IMR-90 (cell line): ENCODE data around the gene CALU. TPM values are rescaled to one million over a fixed set of nuclear protein-coding genes. Genes with fewer than 3 reads are reported as not detected.

Source experiments
- ATAC-seq: fragments of 200-7000 bp; cut with Tn5 transposase; 2 replicates; pipeline ENCODE4 v1.9.1; 2020; ENCODE audit warnings: low read depth, mild to moderate bottlenecking, moderate library complexity
- BruUV-seq: library from RNA; stranded (reverse); fragments of 400-500 nt; replicated peaks from 2 replicates; lab custom pipeline; 2021; lab: Mats Ljungman, UMichigan
- CTCF ChIA-PET: fragments of 300-600 bp; formaldehyde crosslinking; extraction: SDS; loops from one replicate; lab custom pipeline; 2021; ENCODE audit warnings: antibody characterized with exemption; lab: Yijun Ruan, JAX
- POLR2A ChIA-PET: fragments of 300-600 bp; sonication (Branson Sonifier 250); formaldehyde crosslinking; loops from one replicate; lab custom pipeline; 2022; ENCODE audit warnings: antibody characterized with exemption; ENCODE audit not compliant: unreplicated experiment; lab: Charles Lee
- DNase-seq: peaks from one replicate; pipeline ENCODE4 v3.0.0; 2013
- H2AFZ ChIP-seq: replicated peaks from 2 replicates; pipeline ENCODE3; 2013; ENCODE audit warnings: low read length, mild to moderate bottlenecking; ENCODE audit not compliant: poor library complexity
- H2AK5ac ChIP-seq: 2 replicates; pipeline ENCODE4 v1.6.1; 2013; ENCODE audit warnings: low read depth, low read length, inconsistent platforms
- H2AK9ac ChIP-seq: replicated peaks from 2 replicates; pipeline ENCODE3; 2013; ENCODE audit warnings: mild to moderate bottlenecking, low read depth, low read length, moderate library complexity; ENCODE audit not compliant: poor library complexity
- H2BK120ac ChIP-seq: 2 replicates; pipeline ENCODE4 v1.6.1; 2013; ENCODE audit warnings: low read depth, low read length, inconsistent platforms
- H2BK15ac ChIP-seq: 3 replicates; pipeline ENCODE4 v1.6.1; 2013; ENCODE audit warnings: low read depth, low read length, inconsistent platforms
- H2BK20ac ChIP-seq: 2 replicates; pipeline ENCODE4 v1.6.1; 2013; ENCODE audit warnings: low read depth, mild to moderate bottlenecking, inconsistent platforms, low read length, moderate library complexity
- H2BK5ac ChIP-seq: 2 replicates; pipeline ENCODE4 v1.6.1; 2013; ENCODE audit warnings: mild to moderate bottlenecking, low read depth, low read length, inconsistent platforms; ENCODE audit not compliant: poor library complexity, severe bottlenecking
- H3K14ac ChIP-seq: replicated peaks from 2 replicates; pipeline ENCODE4 v1.6.1; 2013; ENCODE audit warnings: low read depth, low read length, inconsistent platforms
- H3K18ac ChIP-seq: 2 replicates; pipeline ENCODE4 v1.6.1; 2013; ENCODE audit warnings: low read depth, low read length, control low read depth
- H3K23ac ChIP-seq: 2 replicates; pipeline ENCODE4 v1.6.1; 2013; ENCODE audit warnings: low read depth, low read length, inconsistent platforms
- H3K27ac ChIP-seq: 2 replicates; pipeline ENCODE4 v1.5.1; 2013; ENCODE audit warnings: mild to moderate bottlenecking, control low read depth, low read length; ENCODE audit not compliant: insufficient read depth
- H3K27me3 ChIP-seq: 2 replicates; pipeline ENCODE4 v1.6.1; 2013; ENCODE audit warnings: low read length; ENCODE audit not compliant: control insufficient read depth, insufficient read depth
- H3K36me3 ChIP-seq: 2 replicates; pipeline ENCODE4 v1.6.1; 2013; ENCODE audit warnings: low read length, mixed read lengths; ENCODE audit not compliant: control insufficient read depth, insufficient read depth
- H3K4ac ChIP-seq: 2 replicates; pipeline ENCODE4 v1.6.1; 2013; ENCODE audit warnings: low read depth, low read length, inconsistent platforms
- H3K4me1 ChIP-seq: 2 replicates; pipeline ENCODE4 v1.6.1; 2013; ENCODE audit warnings: low read length, mixed read lengths; ENCODE audit not compliant: control insufficient read depth, insufficient read depth
- H3K4me2 ChIP-seq: 2 replicates; pipeline ENCODE4 v1.6.1; 2013; ENCODE audit warnings: low read depth, mild to moderate bottlenecking, control low read depth, low read length, moderate library complexity
- H3K4me3 ChIP-seq: 2 replicates; pipeline ENCODE4 v1.5.1; 2013; ENCODE audit warnings: low read depth, mild to moderate bottlenecking, control low read depth, low read length, moderate library complexity; ENCODE audit not compliant: insufficient read depth
- H3K56ac ChIP-seq: 2 replicates; pipeline ENCODE4 v1.6.1; 2013; ENCODE audit warnings: low read length, inconsistent platforms; ENCODE audit not compliant: insufficient read depth; ENCODE audit errors: extremely low read depth
- H3K79me1 ChIP-seq, 2 experiments: 2 replicates each; pipeline ENCODE4 v1.6.1; 2013; ENCODE audit warnings: low read length in 2 of 2, inconsistent platforms in 1 of 2, low read depth in 1 of 2
- H3K9ac ChIP-seq: 2 replicates; pipeline ENCODE4 v1.6.1; 2013; ENCODE audit warnings: low read depth, low read length, control low read depth
- H3K9me1 ChIP-seq: 2 replicates; pipeline ENCODE4 v1.6.1; 2013; ENCODE audit warnings: low read length, inconsistent platforms; ENCODE audit not compliant: insufficient read depth
- H3K9me3 ChIP-seq: 2 replicates; pipeline ENCODE4 v1.6.1; 2013; ENCODE audit warnings: low read length; ENCODE audit not compliant: control insufficient read depth, insufficient read depth
- H4K20me1 ChIP-seq: 2 replicates; pipeline ENCODE4 v1.6.1; 2013; ENCODE audit warnings: low read length, inconsistent platforms; ENCODE audit not compliant: insufficient read depth
- H4K5ac ChIP-seq: 2 replicates; pipeline ENCODE4 v1.6.1; 2013; ENCODE audit warnings: mild to moderate bottlenecking, low read depth, low read length, control low read depth
- H4K8ac ChIP-seq, 2 experiments: 2 replicates each; pipeline ENCODE4 v1.6.1; 2013; ENCODE audit warnings: low read depth in 2 of 2, low read length in 2 of 2, control low read depth in 1 of 2, inconsistent platforms in 1 of 2
- H4K91ac ChIP-seq: 2 replicates; pipeline ENCODE4 v1.6.1; 2013; ENCODE audit warnings: low read depth, low read length, inconsistent platforms; ENCODE audit not compliant: insufficient read depth
- MAFK ChIP-seq: IDR thresholded peaks from 2 replicates; pipeline ENCODE4 v1.6.1; 2012; ENCODE audit warnings: low read depth, low read length, improper control_type of control experiment
- RFX5 ChIP-seq: IDR thresholded peaks from 2 replicates; pipeline ENCODE4 v1.8.0; 2012; ENCODE audit warnings: low read depth, mild to moderate bottlenecking, low read length, moderate library complexity
- WGBS, 2 experiments: methylation state at CpG; one replicate each; pipeline versions ENCODE4 v1.1.5 to v1.1.7; 2013; ENCODE audit warnings: missing lambda C conversion rate in 2 of 2; ENCODE audit not compliant: insufficient read length in 1 of 2; ENCODE audit errors: extremely low coverage in 2 of 2; 5-methylcytosine and 5-hydroxymethylcytosine counted together
- dilution Hi-C: fragments of 300-500 bp; cut with HindIII; formaldehyde crosslinking; loops from one replicate; pipeline ENCODE4 v1.14.3; 2018; ENCODE audit warnings: low sequenced_read_pairs; ENCODE audit not compliant: unreplicated experiment
- in situ Hi-C: fragments of 300-500 bp; cut with MboI; formaldehyde crosslinking; loops from 3 replicates; pipeline ENCODE4 v1.14.3; 2019; ENCODE audit warnings: low sequenced_read_pairs, inconsistent platforms, mixed read lengths
- intact Hi-C: fragments of 100-400 bp; cut with micrococcal nuclease; formaldehyde crosslinking; loops from 2 replicates; pipeline ENCODE4 v1.10.0; 2022
- polyA plus RNA-seq, 3 experiments: library from polyadenylated mRNA; depleted of rRNA; stranded (reverse); fragments of >200 nt; gene quantifications; 2 replicates each; pipeline ENCODE4 v1.2.3, GENCODE V29; 2012; ENCODE audit warnings: low replicate concordance in 1 of 3
- total RNA-seq: library from RNA; depleted of rRNA; stranded (reverse); fragments of >200 nt; gene quantifications from 2 replicates; pipeline ENCODE4 v1.2.3, GENCODE V29; 2012

CALU gene
- total and polyA plus RNA-seq, 2 of the 4 experiments (the other 2 are of a cell fraction) = 421 to 525 TPM

- Histone ChIP-seq H4K20me1 (peaks cover 38% of the 10 kb centered on the region), H3K79me1 (peaks cover 0 to 8% of the 10 kb centered on the region in 2 experiments; a peak in 2 of 4 replicates), H2BK120ac (peak overlapping the region; percentile 77), H2AK9ac (no peak overlapping the region), H2BK20ac (peak overlapping the region; percentile 24; the same call in 1 of the 2 replicates), H3K27me3 (peaks cover 5% of the 10 kb centered on the region), H2AFZ (no peak overlapping the region), H3K9me3 (no peaks in the 10 kb centered on the region), H4K5ac (peak overlapping the region; percentile 31; the same call in 1 of the 2 replicates), H2BK5ac (peak overlapping the region; percentile 86), H3K18ac (peak overlapping the region; percentile 36; the same call in 1 of the 2 replicates), H2AK5ac (no peak overlapping the region), H4K91ac (peak overlapping the region; percentile 17; the same call in 1 of the 2 replicates), H3K9ac (no peak overlapping the region; the same call in 1 of the 2 replicates), H3K36me3 (no peaks in the 10 kb centered on the region), H2BK15ac (peak overlapping the region; percentile 0; the same call in 1 of the 3 replicates), H3K4me3 (no peak overlapping the region), H3K56ac (peak overlapping the region; percentile 90), H3K14ac (peak overlapping the region; percentile 46; the same call in 1 of the 2 replicates), H4K8ac (peak overlapping the region; percentile 94 to 96; a peak in 3 of 4 replicates), H3K27ac (peak overlapping the region; percentile 5; the same call in 1 of the 2 replicates), H3K4me1 (peaks cover 5% of the 10 kb centered on the region), H3K9me1 (peaks cover 10% of the 10 kb centered on the region; the same call in 1 of the 2 replicates), H3K4me2 (peak overlapping the region; percentile 83; the same call in 1 of the 2 replicates), H3K4ac (peak overlapping the region; percentile 82), H3K23ac (peak overlapping the region; percentile 77; the same call in 1 of the 2 replicates)
- WGBS, 2 experiments = no CpG with 5 or more reads among the region's 1 CpG
- dilution Hi-C loops (no loop called here), intact Hi-C loops (no loop called here), in situ Hi-C loops (no loop called here)
- BruUV-seq = no TSS peak
- ATAC-seq (peak; percentile 5; the same call in 1 of the 2 replicates), DNase-seq (peak; percentile 85)
- TF ChIP-seq RFX5 (no peak), MAFK (peak; percentile 19; the same call in 1 of the 2 replicates)
- POLR2A ChIA-PET = interaction anchor here (0.6 to 1.5 kb wide), 3 partner anchors 9 to 20 kb away, joined by 3 read pairs; no protein-coding TSS in a partner anchor
- CTCF ChIA-PET = interaction anchor here (1.0 to 1.4 kb wide), 3 partner anchors 9 to 24 kb away, joined by 3 read pairs; no protein-coding TSS in a partner anchor
Observed at GRCh38 chr7:128737867-128738385, 1.2 kb upstream of the CALU start.
